NCI-H187 (cell line): ENCODE data around the gene GPLD1.
"Not testable (repeated sequence)": the region's sequence is repeated elsewhere in the genome, so short reads cannot be mapped to it uniquely, and the experiment has no call there.

Experiments
- DNase-seq, 2 experiments: peaks; one replicate each; lab custom pipeline; 2025; lab: John Stamatoyannopoulos, UW

Gene GPLD1, protein sequence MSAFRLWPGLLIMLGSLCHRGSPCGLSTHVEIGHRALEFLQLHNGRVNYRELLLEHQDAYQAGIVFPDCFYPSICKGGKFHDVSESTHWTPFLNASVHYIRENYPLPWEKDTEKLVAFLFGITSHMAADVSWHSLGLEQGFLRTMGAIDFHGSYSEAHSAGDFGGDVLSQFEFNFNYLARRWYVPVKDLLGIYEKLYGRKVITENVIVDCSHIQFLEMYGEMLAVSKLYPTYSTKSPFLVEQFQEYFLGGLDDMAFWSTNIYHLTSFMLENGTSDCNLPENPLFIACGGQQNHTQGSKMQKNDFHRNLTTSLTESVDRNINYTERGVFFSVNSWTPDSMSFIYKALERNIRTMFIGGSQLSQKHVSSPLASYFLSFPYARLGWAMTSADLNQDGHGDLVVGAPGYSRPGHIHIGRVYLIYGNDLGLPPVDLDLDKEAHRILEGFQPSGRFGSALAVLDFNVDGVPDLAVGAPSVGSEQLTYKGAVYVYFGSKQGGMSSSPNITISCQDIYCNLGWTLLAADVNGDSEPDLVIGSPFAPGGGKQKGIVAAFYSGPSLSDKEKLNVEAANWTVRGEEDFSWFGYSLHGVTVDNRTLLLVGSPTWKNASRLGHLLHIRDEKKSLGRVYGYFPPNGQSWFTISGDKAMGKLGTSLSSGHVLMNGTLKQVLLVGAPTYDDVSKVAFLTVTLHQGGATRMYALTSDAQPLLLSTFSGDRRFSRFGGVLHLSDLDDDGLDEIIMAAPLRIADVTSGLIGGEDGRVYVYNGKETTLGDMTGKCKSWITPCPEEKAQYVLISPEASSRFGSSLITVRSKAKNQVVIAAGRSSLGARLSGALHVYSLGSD

DNA sequence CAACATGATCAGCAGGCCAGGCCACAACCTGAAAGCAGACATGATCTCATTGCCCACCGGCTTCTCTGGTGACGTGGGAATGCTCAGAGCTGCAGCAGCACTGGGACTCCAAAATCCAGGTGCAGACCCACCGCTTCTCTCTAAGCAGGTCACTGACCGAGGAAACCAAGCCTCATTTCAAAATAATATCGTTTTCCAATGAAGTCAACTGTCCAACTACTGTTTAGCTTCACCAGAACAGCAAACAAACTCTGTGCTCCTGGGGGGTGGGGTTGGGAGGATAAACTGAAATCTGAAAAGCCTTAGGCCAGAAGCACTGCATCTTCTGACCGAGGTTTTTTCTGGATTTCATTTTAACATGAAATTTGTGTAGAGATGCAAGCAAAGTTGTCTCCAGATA lies at the start of gene GPLD1:
GPLD1 (minus strand) TSS at position 109 of the 400 bp plus-strand sequence; CDS start at position 42, 67 bp downstream.
- DNase-seq, result no peak

DNA sequence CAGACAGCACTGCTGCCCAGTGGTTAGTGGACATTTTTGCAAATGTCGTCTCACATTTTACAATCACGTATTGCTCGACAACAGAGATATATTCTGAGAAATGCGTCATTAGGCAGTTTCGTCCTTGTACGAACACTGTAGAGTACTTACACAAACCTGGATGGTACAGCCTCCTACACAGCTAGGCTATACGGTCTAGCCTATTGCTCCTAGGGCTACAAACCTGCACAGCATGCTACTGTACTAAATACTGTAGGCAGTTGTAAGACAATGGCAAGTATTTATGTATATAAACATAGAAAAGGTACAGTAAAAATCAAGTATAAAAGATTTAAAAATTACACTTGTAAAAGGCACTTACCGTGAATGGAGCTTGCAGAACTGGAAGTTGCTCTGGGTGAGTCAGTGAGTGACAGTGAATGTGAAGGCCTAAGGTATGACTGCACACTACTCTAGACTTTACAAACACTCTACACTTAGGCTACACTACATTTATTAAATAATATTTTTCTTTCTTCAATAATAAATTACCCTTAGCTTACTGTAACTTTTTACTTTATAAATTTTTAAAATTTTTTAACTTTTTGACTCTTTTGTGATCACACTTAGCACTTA lies 48.5 kb upstream of the GPLD1 start:
- DNase-seq, result no peak

DNA sequence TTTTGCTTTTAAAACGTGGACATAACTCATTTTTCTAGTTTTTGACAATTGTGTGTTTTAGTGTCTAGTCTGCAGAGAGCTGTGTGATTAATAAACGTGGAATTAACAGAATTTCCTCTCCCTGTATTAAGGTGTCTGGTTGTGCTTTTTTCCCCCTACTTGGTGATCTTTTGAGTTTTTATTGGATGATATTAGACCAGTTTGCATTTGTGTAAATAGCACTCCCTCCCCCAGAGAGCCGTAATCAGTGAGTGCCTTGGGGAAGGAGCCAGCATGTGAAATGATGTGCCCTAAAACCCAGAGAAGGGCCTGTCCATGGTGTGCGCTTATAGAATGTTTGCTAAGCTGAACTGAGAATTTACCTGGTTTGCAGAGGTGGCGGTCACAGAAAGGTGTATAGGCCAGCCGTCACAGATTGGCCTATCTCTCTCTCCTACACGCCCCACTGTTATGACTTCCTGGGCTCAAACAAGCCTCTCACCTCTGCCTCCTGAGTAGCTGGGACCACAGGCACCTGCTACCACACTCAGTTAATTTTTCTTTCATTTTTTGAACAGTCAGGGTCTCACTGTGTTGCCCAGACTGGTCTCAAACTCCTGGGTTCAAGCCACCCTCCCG lies 47.8 kb upstream of the GPLD1 start:
- DNase-seq, result no peak

DNA sequence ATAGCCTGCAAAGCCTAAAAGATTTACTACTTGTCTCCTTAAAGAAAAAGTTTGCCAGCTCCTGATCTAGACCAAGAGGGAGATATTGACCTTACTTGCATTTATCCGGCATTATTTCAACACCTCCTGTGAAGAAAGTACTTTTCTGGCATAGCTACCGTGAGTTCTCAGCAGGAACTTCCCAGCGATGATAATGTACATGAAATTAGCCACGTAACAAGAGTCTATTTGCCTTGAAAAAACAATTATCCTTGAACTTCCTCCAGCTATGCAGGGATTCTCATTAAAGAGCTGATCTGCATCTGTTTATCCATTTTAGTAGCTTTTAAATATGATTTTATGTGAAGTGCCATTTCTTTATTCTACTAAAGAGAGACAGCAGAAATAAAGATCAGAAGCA lies 47.1 kb upstream of the GPLD1 start:
- no peak for DNase-seq

DNA sequence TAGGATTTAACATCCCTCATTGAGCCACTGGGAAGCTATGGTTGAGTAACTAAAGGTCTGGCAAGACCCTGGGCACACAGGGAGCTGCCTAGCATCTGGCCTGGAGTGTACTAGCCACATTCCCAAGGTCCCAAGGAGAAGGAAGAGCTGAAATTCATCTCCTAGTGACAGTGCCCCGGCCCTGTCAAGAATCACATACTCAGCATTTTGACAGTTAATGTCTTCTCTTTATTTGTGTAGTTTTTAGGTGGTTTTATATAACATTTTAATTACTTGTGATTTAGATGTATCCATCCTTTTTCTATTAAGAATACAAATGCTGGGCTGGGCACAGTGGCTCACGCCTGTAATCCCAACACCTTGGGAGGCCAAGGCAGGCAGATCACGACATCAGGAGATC lies 45.8 kb upstream of the GPLD1 start:
- DNase-seq, result no peak

DNA sequence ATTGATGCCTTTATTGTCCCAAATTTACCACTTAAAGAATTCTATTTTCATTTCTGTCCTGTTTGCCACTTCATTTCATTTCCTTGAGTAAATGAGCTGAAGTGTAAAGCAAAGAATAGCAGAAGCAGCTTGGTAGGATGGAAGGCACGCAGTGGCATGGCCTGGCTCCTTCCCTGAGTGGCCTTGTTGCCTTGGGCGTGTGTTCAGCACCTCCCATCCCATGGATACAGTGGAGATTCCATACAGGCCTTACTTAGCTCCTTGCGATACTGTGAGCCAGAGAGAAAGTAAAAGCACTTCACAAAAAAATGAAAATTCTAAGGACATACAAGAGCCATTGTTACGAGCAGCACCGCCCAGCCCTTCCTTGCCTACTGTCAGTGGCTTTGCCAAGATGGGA lies 45.0 kb upstream of the GPLD1 start:
- DNase-seq, result no peak

DNA sequence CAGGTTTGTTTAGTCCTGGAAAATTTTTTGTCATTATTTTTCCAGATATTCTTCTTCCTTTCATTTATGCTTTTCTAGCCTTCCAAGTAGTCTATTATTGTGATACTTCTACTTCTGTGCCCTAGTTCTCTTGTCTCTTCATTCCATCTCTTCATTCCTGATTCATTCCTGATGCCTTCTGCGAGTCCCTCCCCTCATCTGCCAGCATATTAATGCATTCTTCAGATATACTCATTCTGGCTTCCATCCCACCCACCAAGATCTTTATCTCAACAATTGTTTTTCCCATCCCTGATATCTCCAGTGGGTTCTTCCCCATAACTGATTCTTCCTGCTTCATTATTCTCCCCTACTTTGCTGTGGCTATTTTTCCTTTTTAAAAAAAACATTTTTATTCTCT lies 40.6 kb upstream of the GPLD1 start:
- DNase-seq, result no peak

DNA sequence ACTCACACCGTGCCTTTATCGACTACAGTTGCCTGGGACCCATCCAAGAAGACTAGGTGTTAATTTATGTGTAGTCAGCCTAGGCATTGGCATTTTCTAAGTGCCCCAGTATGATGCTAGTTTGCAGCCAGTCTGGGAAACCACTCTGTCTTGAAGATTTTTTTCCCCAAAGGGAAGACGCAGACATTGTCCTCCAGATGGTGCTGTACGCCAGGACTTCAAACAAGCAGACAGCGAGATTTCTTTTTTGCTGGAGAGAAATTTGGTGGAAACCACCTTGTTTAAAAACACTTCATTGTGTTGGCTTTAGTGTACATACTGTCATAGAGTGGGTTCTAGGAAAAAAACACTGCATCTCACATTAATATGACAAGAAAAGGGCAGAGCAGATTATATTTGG lies 35.4 kb upstream of the GPLD1 start:
- DNase-seq, result peak in 1 of 2 experiments; percentile 22

DNA sequence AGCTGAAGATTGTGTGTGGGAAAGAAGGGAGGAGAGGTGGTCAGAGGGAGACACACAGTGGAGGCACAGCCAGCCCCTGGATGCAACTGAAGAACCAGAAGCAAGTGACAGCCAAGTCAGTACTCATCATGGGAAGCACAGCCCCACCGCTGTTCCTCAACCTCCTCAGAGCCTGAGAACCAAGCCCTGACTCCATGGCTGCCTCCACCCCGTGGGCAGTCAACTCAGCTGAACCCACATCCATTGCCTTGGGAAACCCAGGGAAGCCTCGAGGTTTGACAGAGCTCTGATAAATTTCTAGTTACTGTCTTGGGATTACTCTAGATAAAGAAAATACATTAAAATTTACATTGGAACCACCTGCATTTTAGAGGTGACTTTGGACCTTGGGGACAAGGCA lies 35.0 kb upstream of the GPLD1 start:
- no peak for DNase-seq

DNA sequence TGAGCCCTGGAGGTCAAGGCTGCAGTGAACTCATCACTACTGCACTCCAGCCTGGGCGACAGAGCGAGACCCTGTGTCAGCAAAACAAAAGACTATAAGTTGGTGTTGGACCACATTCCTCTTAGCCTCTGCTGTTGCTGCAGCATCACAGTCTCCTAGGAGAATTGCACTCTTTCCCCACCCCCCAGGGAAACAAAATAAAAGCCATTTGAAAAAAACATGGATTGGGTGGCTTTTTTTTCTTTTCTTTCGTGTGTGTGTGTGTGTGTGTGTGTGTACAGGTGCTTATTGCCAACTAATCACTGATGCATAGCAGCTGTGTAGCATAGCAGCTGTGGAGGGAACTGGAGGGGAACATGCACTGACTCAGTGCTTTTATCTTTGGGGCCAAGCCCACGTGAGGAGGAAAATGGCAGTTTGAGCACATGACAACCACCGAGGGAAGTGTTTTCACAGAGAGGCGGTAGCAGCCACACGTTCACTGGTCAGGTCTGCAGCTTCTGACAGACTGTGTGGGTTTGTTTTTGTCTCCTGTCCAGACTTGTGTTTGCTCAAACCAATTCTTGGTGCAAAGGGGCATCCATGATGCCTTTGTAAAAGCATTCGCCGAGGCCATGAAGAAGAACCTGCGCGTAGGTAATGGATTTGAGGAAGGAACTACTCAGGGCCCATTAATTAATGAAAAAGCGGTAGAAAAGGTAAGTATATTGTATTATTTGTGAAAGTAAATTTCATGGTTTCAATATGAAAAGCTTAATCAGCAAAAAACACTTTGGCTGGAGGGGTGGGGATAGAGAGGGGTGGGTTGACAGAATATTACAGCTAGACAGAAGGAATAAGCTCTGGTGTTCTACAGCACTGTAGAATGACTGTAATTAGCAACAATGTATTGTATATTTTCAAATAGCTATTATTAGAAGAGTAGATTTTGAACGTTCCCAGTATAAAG lies 33.1 kb upstream of the GPLD1 start:
- DNase-seq, result peak; percentile 76 to 79

DNA sequence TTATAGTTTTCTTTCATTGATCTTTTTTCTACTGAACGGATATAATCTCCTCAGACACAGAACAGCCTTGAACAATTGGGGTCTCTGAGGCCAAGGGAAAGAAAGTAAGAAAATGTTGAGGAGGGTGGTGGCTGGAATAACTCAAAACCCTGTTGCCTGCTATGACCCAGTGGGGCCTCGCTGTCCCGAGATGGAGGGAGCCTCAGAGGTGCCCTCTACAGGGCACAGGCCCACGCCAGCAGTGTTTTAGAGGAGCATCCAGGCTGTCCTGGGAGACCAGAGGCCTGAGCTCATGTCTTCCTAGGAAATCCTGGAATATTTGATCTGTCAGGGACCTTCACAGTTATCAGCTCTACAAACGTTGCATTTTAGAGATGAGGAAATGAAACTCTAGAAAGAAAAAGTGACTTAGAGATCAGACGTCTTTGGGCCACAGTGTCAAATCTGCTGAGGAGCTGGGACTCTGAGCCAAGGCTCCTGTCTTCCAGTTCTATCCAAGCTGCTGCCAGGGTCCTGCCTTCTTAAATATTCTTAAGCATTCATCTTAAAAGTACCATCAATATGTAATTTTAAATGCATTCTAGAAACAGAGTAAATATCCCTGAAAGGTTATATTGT lies 31.7 kb upstream of the GPLD1 start:
- no peak for DNase-seq

DNA sequence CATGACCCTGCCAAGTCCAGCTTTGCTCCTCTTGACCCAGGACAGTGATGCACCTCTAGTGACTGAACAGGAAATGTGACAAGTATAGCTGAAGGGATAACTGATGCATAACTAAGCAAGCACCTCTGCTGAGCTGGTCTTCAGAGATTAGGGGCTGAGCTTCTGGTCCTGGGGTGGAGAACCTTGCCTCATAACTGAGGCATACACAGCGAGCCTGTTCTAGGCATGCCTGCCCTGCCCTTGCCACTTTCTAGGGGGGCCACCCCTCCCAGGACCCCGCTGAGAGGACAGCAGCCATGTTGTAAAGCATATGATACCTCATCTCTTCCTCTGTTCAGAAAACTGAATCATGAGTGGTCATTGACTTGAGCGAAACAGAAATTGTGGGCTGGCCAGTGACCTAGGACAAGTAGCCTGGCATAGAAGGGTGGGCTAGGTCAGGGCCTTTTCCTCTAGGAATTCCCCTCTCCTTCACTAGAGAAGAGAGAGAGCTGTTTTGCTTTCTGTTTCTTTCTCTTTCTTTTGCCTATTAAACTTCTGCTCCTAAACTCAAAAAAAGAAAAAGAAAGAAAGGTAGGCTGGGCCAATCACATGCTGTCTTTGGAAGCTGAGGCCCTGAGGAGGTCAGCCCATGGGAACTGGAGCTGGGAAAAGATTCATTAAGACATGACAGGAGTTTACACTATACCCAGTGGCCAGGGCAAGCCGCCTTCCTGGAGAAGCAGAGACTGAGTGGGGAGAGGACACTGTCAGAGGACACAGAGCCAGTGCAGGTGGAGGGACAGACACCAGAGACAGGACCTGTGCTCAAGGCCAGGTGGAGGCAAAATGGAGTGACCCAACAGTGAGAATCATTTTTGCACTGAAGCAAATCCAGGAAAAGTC lies 28.5 kb upstream of the GPLD1 start:
- DNase-seq, result no peak

DNA sequence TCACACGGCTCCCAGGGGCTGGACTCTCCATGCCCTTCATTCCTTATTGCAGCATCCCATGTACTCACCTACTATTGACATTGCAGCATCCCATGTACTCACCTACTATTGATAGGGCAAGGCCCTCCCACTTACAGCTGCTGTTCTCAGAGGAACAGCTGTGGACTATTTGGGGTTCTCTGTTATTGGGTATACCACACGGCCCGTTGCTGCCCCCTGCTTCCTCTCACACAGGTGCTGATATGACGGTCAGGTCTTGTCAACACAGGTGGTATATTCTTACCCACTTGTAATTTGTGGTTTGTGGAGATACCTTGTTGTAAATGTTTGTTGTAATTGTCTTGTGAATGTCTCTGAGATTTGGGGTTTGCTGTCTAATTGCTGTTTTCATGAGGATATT lies 24.2 kb upstream of the GPLD1 start:
- DNase-seq, result no peak

DNA sequence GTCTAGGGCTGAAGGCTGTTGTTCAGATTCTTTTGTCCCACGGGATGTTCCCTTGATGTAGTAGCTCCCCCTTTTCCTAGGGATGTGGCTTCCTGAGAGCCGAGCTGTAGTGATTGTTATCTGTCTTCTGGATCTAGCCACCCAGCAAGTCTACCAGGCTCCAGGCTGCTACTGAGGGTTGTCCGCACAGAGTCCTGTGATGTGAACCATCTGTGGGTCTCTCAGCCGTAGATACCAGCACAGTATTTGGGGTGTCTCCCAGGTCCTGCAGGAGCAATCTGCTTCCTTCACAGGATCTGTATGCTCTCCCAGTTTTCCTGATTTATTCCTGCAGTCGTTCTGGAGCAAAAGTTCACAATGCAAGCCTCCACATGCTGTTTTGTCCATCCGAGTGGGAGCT lies 22.6 kb upstream of the GPLD1 start:
- DNase-seq, result not testable (repeated sequence)

DNA sequence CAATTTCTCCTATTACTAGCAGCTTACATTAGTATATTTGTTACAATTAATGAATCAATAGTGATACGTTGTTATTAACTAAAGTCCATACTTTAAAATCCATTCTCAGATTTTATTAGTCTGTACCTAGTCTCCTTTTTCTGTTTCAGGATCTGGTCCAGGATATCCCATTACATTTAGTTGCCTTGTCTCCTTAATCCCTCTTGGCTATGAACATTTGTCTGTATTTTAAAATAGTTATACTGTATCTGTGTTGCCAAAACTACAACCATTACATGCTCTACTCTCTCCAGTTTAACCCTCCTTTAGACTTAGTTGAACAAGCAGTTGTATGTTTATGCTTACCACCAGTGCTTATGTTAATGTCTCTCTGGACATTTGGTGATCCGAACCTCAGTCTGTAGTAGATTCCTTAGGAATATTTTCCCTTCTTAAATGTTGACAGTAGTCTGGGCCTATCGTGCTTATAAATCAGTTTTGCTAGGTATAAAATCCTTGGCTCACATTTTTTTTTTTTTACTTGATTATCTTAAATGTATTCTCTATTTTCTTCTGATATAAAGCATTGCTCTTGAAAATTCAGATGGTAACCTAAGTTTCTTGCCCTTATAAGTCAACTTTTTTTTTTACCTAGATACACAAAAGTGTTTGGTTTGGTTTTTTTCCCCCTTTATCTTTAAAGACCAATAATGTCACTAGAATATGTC lies 17.6 kb upstream of the GPLD1 start:
- no peak for DNase-seq

DNA sequence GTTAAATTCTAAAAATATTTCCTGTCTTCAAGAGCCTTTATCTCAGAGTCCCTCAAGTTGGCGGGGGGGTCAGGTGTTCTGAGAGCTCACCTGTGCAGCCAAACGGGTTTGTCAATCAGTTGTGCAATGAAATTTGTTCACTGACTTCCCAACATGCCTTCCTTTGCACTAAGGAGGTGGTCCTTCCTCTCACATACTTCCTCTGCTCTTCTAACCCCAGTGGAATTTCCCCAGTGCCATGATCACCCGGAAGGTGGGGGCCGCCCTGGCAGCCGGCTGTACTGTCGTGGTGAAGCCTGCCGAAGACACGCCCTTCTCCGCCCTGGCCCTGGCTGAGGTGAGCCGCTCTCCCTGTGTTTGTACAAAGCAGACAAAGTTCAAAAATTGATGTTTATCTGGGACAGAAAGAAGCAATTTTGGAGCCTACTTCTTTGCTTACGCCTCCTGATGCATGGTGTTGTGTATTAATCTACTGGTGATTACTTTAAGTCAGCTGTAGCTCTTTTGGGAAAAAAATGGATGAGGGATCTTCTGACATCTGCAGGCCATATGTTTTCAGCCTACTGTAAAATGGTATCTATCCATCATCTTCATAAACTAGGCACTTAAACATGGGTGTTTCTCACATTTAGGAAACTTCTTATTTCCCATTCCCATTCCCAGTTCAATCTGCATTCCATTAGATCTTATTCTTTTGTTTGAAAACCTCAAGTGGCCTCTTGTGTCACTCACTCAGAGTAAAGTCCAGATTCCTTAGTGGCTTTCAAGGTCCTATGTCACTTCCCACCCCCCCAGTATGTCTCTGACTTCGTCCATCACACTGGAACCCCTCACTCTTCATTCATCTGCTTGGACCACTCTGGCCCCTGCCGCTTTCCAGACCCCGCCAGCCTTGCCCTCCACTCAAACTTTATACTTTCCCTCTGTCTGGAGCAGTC lies 15.5 kb upstream of the GPLD1 start:
- DNase-seq, result no peak

DNA sequence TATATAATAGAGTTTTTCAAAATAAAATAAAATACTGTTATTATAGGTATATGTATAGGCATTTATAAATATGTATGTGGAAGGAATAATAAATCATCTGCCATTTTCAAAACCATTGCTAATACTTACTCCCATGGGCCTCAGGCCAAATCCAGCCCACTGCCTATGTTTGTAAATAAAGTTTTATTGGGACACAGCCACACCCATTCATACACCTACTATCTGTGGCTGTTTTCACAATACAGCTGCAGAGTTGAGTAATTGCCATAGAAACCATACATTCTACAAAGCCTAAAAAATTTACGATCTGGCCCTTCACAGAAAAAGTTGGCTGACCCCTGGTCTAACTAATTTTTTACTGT lies 14.9 kb upstream of the GPLD1 start:
- no peak for DNase-seq

DNA sequence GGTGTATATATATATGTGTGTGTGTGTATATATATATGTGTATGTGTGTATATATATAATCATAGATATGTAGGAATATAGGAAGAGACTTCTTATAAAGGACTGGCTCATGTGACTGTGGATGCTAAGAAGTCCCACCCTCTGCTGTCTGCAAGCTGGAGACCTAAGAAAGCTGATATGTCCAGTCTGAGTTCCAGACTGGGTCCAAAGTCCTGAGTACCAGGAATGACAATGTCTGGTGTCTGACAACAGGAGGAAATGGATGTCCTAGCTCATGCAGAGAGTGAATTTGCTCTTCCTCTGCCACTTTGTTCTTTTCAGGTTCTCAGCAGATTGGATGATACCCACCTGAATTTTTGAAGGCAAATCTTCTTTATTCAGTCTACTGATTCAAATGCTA lies 12.5 kb upstream of the GPLD1 start:
- DNase-seq, result no peak
